ENCODE data around the gene HACE1. TPM values are rescaled to one million over a fixed set of nuclear protein-coding genes. Genes with fewer than 3 reads are reported as not detected.

The HACE1 gene
- polyA plus RNA-seq, 3 donors: 2.7 to 3.9 (median 3.4) TPM

GRCh38 chr6:104736545-104736944 is 123.2 kb downstream of the HACE1 start:
- TF ChIP-seq CTCF (IDR thresholded peaks at IDR 0.05): no peak
- H3K4me3 Mint-ChIP-seq: no peak overlapping the region
- no CpG with 5 or more reads among the region's 1 CpG for WGBS (ENCODE audit: insufficient coverage)
- Histone ChIP-seq H2AFZ (ENCODE audit: insufficient read depth, low read depth, low read length, poor library complexity, severe bottlenecking) (no peak overlapping the region), H3K36me3 (replicated peaks in 1 of 2; ENCODE audit: control insufficient read depth in 1 of 2, insufficient read depth in 2 of 2, low read length in 2 of 2) (peaks cover 0 to 6% of the 10 kb centered on the region in 2 donors), H3K4me3 (replicated peaks in 1 of 3; ENCODE audit: low read depth in 2 of 3, low read length in 3 of 3) (no peak overlapping the region), H3K4me2 (replicated peaks; ENCODE audit: extremely low read depth, low read length, poor library complexity, severe bottlenecking) (no peak overlapping the region), H3K9me3 (replicated peaks in 1 of 2; ENCODE audit: control insufficient read depth in 1 of 2, insufficient read depth in 1 of 2, low read length in 2 of 2) (peaks cover 0 to 8% of the 10 kb centered on the region in 2 donors), H4K20me1 (ENCODE audit: insufficient read depth, low read length) (no peaks in the 10 kb centered on the region), H3K79me2 (ENCODE audit: insufficient read depth, low read length) (no peaks in the 10 kb centered on the region), H3K4me1 (ENCODE audit: control insufficient read depth in 1 of 2, insufficient read depth in 2 of 2, low read length in 2 of 2) (no peaks in the 10 kb centered on the region), H3K9ac (ENCODE audit: insufficient read depth, low read length, poor library complexity, severe bottlenecking) (no peak overlapping the region), H3K27me3 (ENCODE audit: control insufficient read depth in 2 of 2, insufficient read depth in 2 of 2, low read length in 2 of 2) (no peaks in the 10 kb centered on the region), H3K27ac (ENCODE audit: low read depth in 1 of 2, low read length in 2 of 2) (no peak overlapping the region)
- H3K36me3 Mint-ChIP-seq: peaks cover 13 to 24% of the 10 kb centered on the region in 2 donors
- H3K27ac Mint-ChIP-seq: no peak overlapping the region
- intact Hi-C loops (cut with micrococcal nuclease): no loop called here
- no peaks in the 10 kb centered on the region for H3K27me3 Mint-ChIP-seq (ENCODE audit: low read depth in 3 of 3)
- peaks cover 3 to 17% (median 11%) of the 10 kb centered on the region in 7 donors for H3K9me3 Mint-ChIP-seq
- no peaks in the 10 kb centered on the region for H3K4me1 Mint-ChIP-seq
- DNase-seq: no peak

DNA sequence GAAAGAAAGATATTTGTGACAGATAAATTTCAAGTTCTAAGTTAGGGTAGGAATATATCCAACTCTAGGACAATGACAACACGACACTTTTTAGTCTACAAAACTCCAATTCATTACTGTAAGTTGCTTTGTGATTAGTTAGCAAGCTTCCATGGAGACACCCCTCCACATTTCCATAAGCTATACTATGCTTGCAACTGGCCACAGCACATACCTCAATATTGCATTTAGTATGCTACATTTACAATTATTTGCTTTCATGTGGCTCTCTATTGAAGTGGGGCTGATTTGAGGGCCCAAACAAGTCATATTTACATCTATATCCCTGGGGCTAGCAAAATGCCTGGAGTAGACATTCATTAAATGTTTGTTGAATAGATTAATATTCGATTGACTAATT is 129.3 kb downstream of the HACE1 start:
- intact Hi-C loops (cut with micrococcal nuclease): no loop called here
- no peak for DNase-seq
- Mint-ChIP-seq H3K36me3 (peaks cover 8 to 13% of the 10 kb centered on the region in 2 donors), H3K9me3 (peaks cover 0 to 7% (median 2%) of the 10 kb centered on the region in 7 donors), H3K4me1 (peaks cover 4% of the 10 kb centered on the region), H3K27me3 (ENCODE audit: low read depth in 3 of 3) (no peaks in the 10 kb centered on the region), H3K27ac (no peak overlapping the region), H3K4me3 (no peak overlapping the region)
- Histone ChIP-seq H3K4me1 (ENCODE audit: control insufficient read depth in 1 of 2, insufficient read depth in 2 of 2, low read length in 2 of 2) (no peaks in the 10 kb centered on the region), H3K4me3 (replicated peaks in 1 of 3; ENCODE audit: low read depth in 2 of 3, low read length in 3 of 3) (no peak overlapping the region), H3K4me2 (replicated peaks; ENCODE audit: extremely low read depth, low read length, poor library complexity, severe bottlenecking) (no peak overlapping the region), H2AFZ (ENCODE audit: insufficient read depth, low read depth, low read length, poor library complexity, severe bottlenecking) (no peak overlapping the region), H4K20me1 (ENCODE audit: insufficient read depth, low read length) (no peaks in the 10 kb centered on the region), H3K27me3 (ENCODE audit: control insufficient read depth in 2 of 2, insufficient read depth in 2 of 2, low read length in 2 of 2) (no peaks in the 10 kb centered on the region), H3K9ac (ENCODE audit: insufficient read depth, low read length, poor library complexity, severe bottlenecking) (no peak overlapping the region), H3K27ac (ENCODE audit: low read depth in 1 of 2, low read length in 2 of 2) (no peak overlapping the region), H3K36me3 (replicated peaks in 1 of 2; ENCODE audit: control insufficient read depth in 1 of 2, insufficient read depth in 2 of 2, low read length in 2 of 2) (peaks cover 0 to 9% of the 10 kb centered on the region in 2 donors), H3K9me3 (replicated peaks in 1 of 2; ENCODE audit: control insufficient read depth in 1 of 2, insufficient read depth in 1 of 2, low read length in 2 of 2) (no peaks in the 10 kb centered on the region), H3K79me2 (ENCODE audit: insufficient read depth, low read length) (no peaks in the 10 kb centered on the region)
- no CpG with 5 or more reads among the region's 2 CpGs for WGBS (ENCODE audit: insufficient coverage)
- no peak for TF ChIP-seq CTCF (IDR thresholded peaks at IDR 0.05)

All from CD14-positive monocyte (primary cell).